ENCODE data around the gene TMEM117.

Gene TMEM117

DNA sequence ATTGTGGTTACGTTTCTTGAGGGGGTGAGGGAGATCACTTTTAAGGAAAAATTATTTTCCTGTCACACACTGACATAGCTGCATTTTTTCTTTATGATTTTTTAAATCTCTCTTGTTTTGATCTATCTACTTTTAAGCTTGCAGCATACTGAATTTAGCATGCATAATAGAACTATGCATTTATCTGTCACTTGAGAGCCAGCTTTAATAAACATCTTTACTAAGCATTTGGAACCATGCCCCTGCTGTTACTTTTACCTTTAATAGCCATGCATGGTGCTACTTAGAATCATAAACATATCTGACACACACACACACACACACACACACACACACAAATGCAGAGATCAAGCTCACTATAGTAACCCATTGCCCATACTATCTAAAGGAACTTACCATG, 554.0 kb downstream of the TMEM117 start:
- no peak for DNase-seq

- no peak for DNase-seq
These were observed 561.8 kb downstream of the TMEM117 start for GRCh38 chr12:44397631-44398030.

DNA sequence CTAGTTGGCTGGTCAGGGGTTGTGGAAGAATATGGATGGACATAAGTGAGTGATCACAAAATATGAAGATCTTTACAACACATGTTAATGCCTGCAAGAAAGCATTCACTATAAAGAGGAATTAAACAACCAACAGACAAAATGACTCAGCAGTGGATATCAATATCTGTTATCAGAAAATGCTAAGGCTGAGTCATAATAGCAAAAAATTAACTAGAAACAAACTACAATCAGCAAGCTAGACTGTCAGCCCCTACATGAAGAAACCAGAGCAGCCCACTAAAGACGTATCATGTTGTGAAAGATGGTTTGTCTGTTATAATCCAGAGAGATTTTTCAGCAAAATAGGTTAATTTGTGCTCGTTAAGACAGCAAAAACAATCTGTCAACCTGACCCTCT, 567.3 kb downstream of the TMEM117 start:
- no peak for DNase-seq

- DNase-seq = no peak
These were observed 569.4 kb downstream of the TMEM117 start for GRCh38 chr12:44405297-44405696.

DNA sequence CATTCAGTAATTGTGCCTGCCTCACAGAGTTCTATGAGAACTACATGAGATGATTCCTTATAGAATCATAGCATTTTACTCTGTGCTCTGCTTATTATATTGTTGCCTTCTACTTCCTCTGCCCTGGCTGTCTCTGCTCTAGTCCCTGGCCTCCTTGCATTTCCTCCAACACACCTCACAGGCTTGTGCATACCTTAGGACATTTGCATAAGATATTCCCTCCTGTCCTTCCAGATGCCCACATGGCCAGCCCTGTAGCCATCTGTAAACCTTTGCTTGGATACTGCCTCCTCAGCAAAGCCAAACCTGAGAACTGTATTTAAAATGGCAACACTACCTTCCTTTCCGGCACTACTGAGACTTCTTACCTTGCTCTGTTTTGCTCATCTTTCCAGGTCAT, 586.7 kb downstream of the TMEM117 start:
- DNase-seq = no peak

DNA sequence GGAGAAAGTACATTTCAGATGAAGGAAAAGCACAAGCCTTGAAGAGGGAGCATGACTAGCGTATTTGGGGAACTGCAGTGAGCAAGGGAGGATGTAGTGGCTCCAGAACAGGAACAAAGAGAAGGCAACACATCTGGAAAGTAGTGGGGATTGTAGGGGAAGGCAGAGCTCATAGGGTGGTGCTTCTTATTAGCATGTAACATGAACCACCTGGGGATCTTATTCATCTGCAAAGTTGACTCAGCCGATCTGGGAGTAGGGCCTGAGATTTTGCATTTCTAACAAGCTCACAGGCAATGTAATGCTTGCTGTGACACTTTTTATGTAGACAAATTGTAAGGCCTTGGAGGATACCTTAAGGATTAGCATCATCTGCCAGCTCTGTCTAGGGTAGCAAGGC, 592.9 kb downstream of the TMEM117 start:
- no peak for DNase-seq

- no peak for DNase-seq
These were observed 595.9 kb downstream of the TMEM117 start for GRCh38 chr12:44431647-44432343.

DNA sequence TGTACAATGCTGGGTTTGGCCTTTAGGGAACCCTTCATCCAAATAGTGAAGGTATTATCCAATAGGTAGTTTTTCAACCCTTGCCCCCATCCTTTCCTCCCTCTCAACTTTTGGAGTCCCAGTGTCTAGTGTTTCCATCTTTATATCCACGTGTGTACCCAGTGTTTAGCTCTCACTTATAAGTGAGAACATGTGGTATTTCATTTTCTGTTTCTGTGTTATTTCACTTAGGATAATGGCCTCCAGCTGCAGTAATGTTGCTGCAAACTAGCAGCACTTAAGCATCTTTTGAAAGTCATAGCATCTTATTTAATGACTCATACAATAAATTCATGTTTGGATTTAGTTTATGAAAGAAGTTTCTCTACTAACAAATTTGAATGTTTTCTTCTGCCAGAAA, 597.8 kb downstream of the TMEM117 start:
- DNase-seq = no peak

DNA sequence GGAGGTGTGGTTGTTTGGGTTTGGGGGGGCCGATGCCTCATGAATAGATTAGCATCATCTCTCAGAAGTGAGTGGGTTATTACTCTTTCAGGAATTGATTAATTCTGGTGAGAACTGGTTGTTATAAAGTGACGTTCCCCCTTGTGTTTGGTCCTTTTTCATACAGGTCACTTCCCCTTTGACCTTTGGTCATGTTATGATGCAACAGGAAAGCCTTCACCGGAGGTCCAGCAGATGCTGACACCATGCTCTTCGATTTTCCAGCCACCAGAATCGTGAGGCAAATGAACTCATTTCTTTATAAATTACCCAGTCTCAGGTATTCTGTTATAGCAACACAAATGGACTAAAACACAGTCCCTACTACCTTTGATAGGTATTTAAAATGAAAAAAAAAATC, 600.9 kb downstream of the TMEM117 start:
- DNase-seq = no peak
